Fibroblast of pulmonary artery (primary cell): ENCODE results near the gene SH3GL1.

ENCODE experiments used
- DNase-seq: peaks from one replicate; pipeline ENCODE4 v3.0.0-alpha.2; 2010; ENCODE audit warnings: low read depth
- H3K4me3 ChIP-seq: replicated peaks from 2 replicates; pipeline ENCODE4 v1.5.1; 2011; ENCODE audit warnings: low read depth, mild to moderate bottlenecking, control low read depth, low read length, moderate library complexity
- CTCF ChIP-seq: IDR thresholded peaks from 2 replicates; pipeline ENCODE4 v1.5.1; 2011; ENCODE audit warnings: mild to moderate bottlenecking, control low read depth, low read length, inconsistent platforms; ENCODE audit errors: missing control alignments

Gene SH3GL1

GRCh38 chr19:4416268-4416667 lies 15.9 kb upstream of the SH3GL1 start:
- TF ChIP-seq CTCF, result no peak
- H3K4me3 ChIP-seq, result no peak overlapping the region
- DNase-seq, result no peak

- TF ChIP-seq CTCF, result no peak
- DNase-seq, result peak; percentile 36
- H3K4me3 ChIP-seq, result peak overlapping the region; percentile 2
Observed at GRCh38 chr19:4415352-4415751, 15.0 kb upstream of the SH3GL1 start.

GRCh38 chr19:4414800-4415321 lies 14.5 kb upstream of the SH3GL1 start:
- no peak for TF ChIP-seq CTCF
- peak overlapping the region; percentile 2 for H3K4me3 ChIP-seq
- peak; percentile 47 for DNase-seq

GRCh38 chr19:4414144-4414799 lies 13.9 kb upstream of the SH3GL1 start:
- H3K4me3 ChIP-seq, result no peak overlapping the region
- no peak for TF ChIP-seq CTCF
- DNase-seq, result peak; percentile 76

- TF ChIP-seq CTCF, result no peak
- no peak overlapping the region for H3K4me3 ChIP-seq
- DNase-seq, result no peak
Observed at GRCh38 chr19:4413588-4413987, 13.2 kb upstream of the SH3GL1 start.

GRCh38 chr19:4409123-4409933 lies 9.0 kb upstream of the SH3GL1 start:
- TF ChIP-seq CTCF, result no peak
- DNase-seq, result no peak
- no peak overlapping the region for H3K4me3 ChIP-seq
